A549 (cell line): ENCODE data around the gene ACBD7. TPM values are rescaled to one million over a fixed set of nuclear protein-coding genes. Genes with fewer than 3 reads are reported as not detected.

Source experiments
- ATAC-seq, 2 experiments: fragments of 200-7000 bp in 1 of 2; fragments of >200 bp in 1 of 2; cut with Nextera tagmentation in 1 of 2; cut with Tn5 transposase in 1 of 2; 3 replicates each; pipeline versions ENCODE4 v1.8.0 to v1.9.1; 2018 to 2020; ENCODE audit warnings: mild to moderate bottlenecking in 1 of 2, moderate library complexity in 1 of 2
- CTCF ChIA-PET: fragments of 300-600 bp; sonication (Branson Sonifier 250); formaldehyde crosslinking; extraction: SDS; loops from one replicate; lab custom pipeline; 2021; ENCODE audit warnings: antibody characterized with exemption, inconsistent platforms; lab: Yijun Ruan, JAX
- POLR2A ChIA-PET: fragments of 350-600 bp; formaldehyde crosslinking; extraction: SDS; loops from one replicate; lab custom pipeline; 2021; ENCODE audit warnings: antibody characterized with exemption, inconsistent platforms; lab: Yijun Ruan, JAX
- DNase-seq, 2 experiments: peaks; one replicate each; pipeline versions ENCODE4 v3.0.0 to v3.0.0-alpha.2; 2011 to 2016; ENCODE audit warnings: low read depth in 1 of 2, low spot score in 1 of 2
- FAIRE-seq: peaks from 2 replicates; lab custom pipeline; 2011; peaks lifted over from hg19 to GRCh38; lab: Jason Lieb, UNC
- H3K27ac ChIP-seq, 2 experiments: fragments of >200 bp; sonication (Bioruptor Twin); formaldehyde crosslinking; 3 replicates each; pipeline ENCODE4 v1.5.1; 2016 to 2017
- H3K4me1 ChIP-seq: fragments of >200 bp; sonication (Bioruptor Twin); formaldehyde crosslinking; 3 replicates; pipeline ENCODE4 v1.6.1; 2016
- H3K4me2 ChIP-seq: fragments of >200 bp; sonication (Bioruptor Twin); formaldehyde crosslinking; 3 replicates; pipeline ENCODE4 v1.6.1; 2016
- H3K4me3 ChIP-seq: fragments of >200 bp; sonication (Bioruptor Twin); formaldehyde crosslinking; 3 replicates; pipeline ENCODE4 v1.5.1; 2016
- H3K9me3 ChIP-seq: fragments of >200 bp; sonication (Bioruptor Twin); formaldehyde crosslinking; 3 replicates; pipeline ENCODE4 v1.6.1; 2016
- ATOH8 ChIP-seq: fragments of 250-450 bp; sonication (Bioruptor Pico); IDR thresholded peaks from 2 replicates; pipeline ENCODE4 v1.5.0; 2020; ENCODE audit warnings: low read depth, mild to moderate bottlenecking, moderate library complexity
- BHLHE40 ChIP-seq: IDR thresholded peaks from 2 replicates; pipeline ENCODE4 v1.6.1; 2012; ENCODE audit warnings: low read depth, low read length, inconsistent platforms
- CHD2 ChIP-seq: fragments of 150-350 bp; IDR thresholded peaks from 2 replicates; pipeline ENCODE4 v1.6.1; 2014; ENCODE audit warnings: low read length; ENCODE audit not compliant: partially characterized antibody
- ELK1 ChIP-seq: fragments of 150-350 bp; IDR thresholded peaks from 2 replicates; pipeline ENCODE4 v1.6.1; 2014; ENCODE audit warnings: low read depth, mild to moderate bottlenecking, low read length
- EP300 ChIP-seq, 2 experiments: fragments of >200 bp; sonication (Bioruptor Twin); formaldehyde crosslinking; IDR thresholded peaks; 2 replicates in 1 of 2; 3 replicates in 1 of 2; pipeline ENCODE4 v1.6.1; 2016 to 2017
- FOSB ChIP-seq: fragments of 250-450 bp; sonication (Bioruptor Pico); IDR thresholded peaks from 2 replicates; pipeline ENCODE4 v1.5.0; 2020; ENCODE audit warnings: mild to moderate bottlenecking, moderate library complexity
- GATA3 ChIP-seq: IDR thresholded peaks from 2 replicates; pipeline ENCODE4 v1.6.1; 2012; ENCODE audit warnings: borderline replicate concordance
- HOXB5 ChIP-seq: fragments of 250-450 bp; sonication (Bioruptor Pico); IDR thresholded peaks from 2 replicates; pipeline ENCODE4 v1.5.0; 2020; ENCODE audit warnings: mild to moderate bottlenecking, moderate library complexity
- JUN ChIP-seq, 2 experiments: fragments of >200 bp; sonication (Bioruptor Twin); formaldehyde crosslinking; IDR thresholded peaks; 2 replicates in 1 of 2; 3 replicates in 1 of 2; pipeline ENCODE4 v1.6.1; 2016 to 2017
- KDM5A ChIP-seq: fragments of 200-600 bp; sonication (generic); IDR thresholded peaks from 2 replicates; pipeline ENCODE4 v1.6.1; 2016; ENCODE audit warnings: antibody characterized with exemption, mild to moderate bottlenecking
- MAZ ChIP-seq: fragments of 150-350 bp; IDR thresholded peaks from 2 replicates; pipeline ENCODE4 v1.6.1; 2014; ENCODE audit warnings: antibody characterized with exemption, low read depth, low read length, borderline replicate concordance
- NPAS2 ChIP-seq: fragments of 250-450 bp; sonication (Bioruptor Pico); IDR thresholded peaks from 2 replicates; pipeline ENCODE4 v1.8.0; 2022; ENCODE audit warnings: mild to moderate bottlenecking, moderate library complexity, borderline replicate concordance
- PHF8 ChIP-seq: fragments of 200-600 bp; sonication (generic); IDR thresholded peaks from 2 replicates; pipeline ENCODE4 v1.6.1; 2016; ENCODE audit warnings: low read depth, mild to moderate bottlenecking, antibody characterized with exemption, moderate library complexity, borderline replicate concordance
- POLR2A ChIP-seq: IDR thresholded peaks from 2 replicates; pipeline ENCODE4 v1.6.1; 2012; ENCODE audit warnings: mild to moderate bottlenecking, low read length
- POLR2AphosphoS2 ChIP-seq: conservative IDR thresholded peaks from 2 replicates; pipeline ENCODE4 v1.6.1; 2012; ENCODE audit warnings: low read length, improper control_type of control experiment, inconsistent platforms
- RARB ChIP-seq: fragments of 250-450 bp; sonication (Bioruptor Pico); IDR thresholded peaks from 2 replicates; pipeline ENCODE4 v1.8.0; 2021; ENCODE audit warnings: mild to moderate bottlenecking, moderate library complexity
- SMC3 ChIP-seq: fragments of >200 bp; sonication (Bioruptor Twin); formaldehyde crosslinking; IDR thresholded peaks from 3 replicates; pipeline ENCODE4 v1.6.1; 2018; ENCODE audit warnings: inconsistent platforms
- TFCP2L1 ChIP-seq: fragments of 250-450 bp; sonication (Bioruptor Pico); IDR thresholded peaks from 2 replicates; pipeline ENCODE4 v1.5.0; 2021; ENCODE audit warnings: mild to moderate bottlenecking
- TP53 ChIP-seq: fragments of 250-450 bp; sonication (Bioruptor Pico); IDR thresholded peaks from 2 replicates; pipeline ENCODE4 v1.5.0; 2021; ENCODE audit warnings: mild to moderate bottlenecking, moderate library complexity
- ZNF302 ChIP-seq: fragments of 250-450 bp; sonication (Bioruptor Pico); IDR thresholded peaks from 2 replicates; pipeline ENCODE4 v1.9.0; 2021; ENCODE audit warnings: inconsistent platforms, mild to moderate bottlenecking, moderate library complexity
- WGBS: methylation state at CpG from one replicate; pipeline ENCODE4 v1.1.6; 2017; ENCODE audit errors: missing lambda C conversion rate; 5-methylcytosine and 5-hydroxymethylcytosine counted together
- polyA plus RNA-seq, 4 experiments: library from polyadenylated mRNA; depleted of rRNA in 3 of 4; stranded (reverse); fragments of >200 nt; fragmentation: RNase III in 1 of 4; extraction: RNeasy Plus Mini Kit Qiagen cat#74134 plus additional on column Dnase treatment in 1 of 4; gene quantifications; 2 replicates in 3 of 4; 3 replicates in 1 of 4; pipeline ENCODE4 v1.2.3, GENCODE V29; 2011 to 2017
- TF ChIP-seq, protein P1 (sequence below): IDR thresholded peaks from 2 replicates; pipeline ENCODE4 v1.6.1; 2012
- TF ChIP-seq, protein P2 (sequence below): fragments of >200 bp; sonication (Bioruptor Twin); formaldehyde crosslinking; IDR thresholded peaks from 2 replicates; pipeline ENCODE4 v1.6.1; 2016
- TF ChIP-seq, protein P3 (sequence below): IDR thresholded peaks from 2 replicates; pipeline ENCODE4 v1.6.1; 2012
- TF ChIP-seq, protein P4 (sequence below): fragments of 450-650 bp; IDR thresholded peaks from 2 replicates; pipeline ENCODE4 v1.6.1; 2014; ENCODE audit warnings: antibody characterized with exemption
- TF ChIP-seq, protein P5 (sequence below): fragments of 200-600 bp; sonication (generic); IDR thresholded peaks from 2 replicates; pipeline ENCODE4 v1.6.1; 2016; ENCODE audit warnings: antibody characterized with exemption, mild to moderate bottlenecking, moderate library complexity

ACBD7 gene
- polyA plus RNA-seq, 2 of the 4 experiments (the other 2 are of a cell fraction): 0.90 to 1.2 TPM

- ChIA-PET POLR2A (no interaction called here), CTCF (interaction anchor here (0.8 kb wide), 1 partner anchor 14 kb away, joined by 4 read pairs; no protein-coding TSS in a partner anchor)
Observed at GRCh38 chr10:15118615-15119014, 30.0 kb upstream of the ACBD7 start.

DNA sequence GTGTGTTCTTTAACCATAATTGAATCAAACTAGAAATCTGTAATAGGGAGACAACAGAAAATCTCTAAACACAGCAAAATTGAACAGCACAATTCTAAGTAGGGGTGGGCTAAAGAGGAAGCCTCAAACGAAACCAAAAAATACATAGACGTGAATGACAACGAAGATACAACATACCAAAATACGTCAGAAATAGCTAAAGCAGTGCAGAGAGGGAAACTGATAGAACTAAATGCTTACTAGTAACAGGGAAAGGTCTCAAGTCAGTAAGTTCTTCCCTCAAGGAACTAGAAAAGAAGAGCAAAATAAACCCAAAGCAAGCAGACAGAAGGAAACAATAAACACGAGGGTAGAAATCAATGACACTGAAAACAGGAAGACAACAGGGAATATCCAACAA is 27.6 kb upstream of the ACBD7 start:
- 92% methylated on average over 5 of the region's 5 CpGs for WGBS
- CTCF ChIA-PET: no interaction called here
- no peaks in the 10 kb centered on the region for H3K9me3 ChIP-seq
- TF ChIP-seq, protein P1, sequence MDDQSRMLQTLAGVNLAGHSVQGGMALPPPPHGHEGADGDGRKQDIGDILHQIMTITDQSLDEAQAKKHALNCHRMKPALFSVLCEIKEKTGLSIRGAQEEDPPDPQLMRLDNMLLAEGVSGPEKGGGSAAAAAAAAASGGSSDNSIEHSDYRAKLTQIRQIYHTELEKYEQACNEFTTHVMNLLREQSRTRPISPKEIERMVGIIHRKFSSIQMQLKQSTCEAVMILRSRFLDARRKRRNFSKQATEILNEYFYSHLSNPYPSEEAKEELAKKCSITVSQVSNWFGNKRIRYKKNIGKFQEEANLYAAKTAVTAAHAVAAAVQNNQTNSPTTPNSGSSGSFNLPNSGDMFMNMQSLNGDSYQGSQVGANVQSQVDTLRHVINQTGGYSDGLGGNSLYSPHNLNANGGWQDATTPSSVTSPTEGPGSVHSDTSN: no peak
- no peak for TF ChIP-seq ZNF302 (CRISPR knock-in tag)
- TF ChIP-seq, protein P2, sequence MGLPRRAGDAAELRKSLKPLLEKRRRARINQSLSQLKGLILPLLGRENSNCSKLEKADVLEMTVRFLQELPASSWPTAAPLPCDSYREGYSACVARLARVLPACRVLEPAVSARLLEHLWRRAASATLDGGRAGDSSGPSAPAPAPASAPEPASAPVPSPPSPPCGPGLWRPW: no peak
- TF ChIP-seq EP300 (IDR thresholded peaks at IDR 0.05): no peak
- TF ChIP-seq BHLHE40: no peak
- no peak for TF ChIP-seq ELK1
- TF ChIP-seq PHF8: no peak
- TF ChIP-seq JUN (IDR thresholded peaks at IDR 0.05): no peak
- no peak for TF ChIP-seq RARB (CRISPR knock-in tag)
- TF ChIP-seq CHD2: no peak
- no peak for TF ChIP-seq NPAS2
- TF ChIP-seq MAZ: no peak
- TF ChIP-seq KDM5A: no peak
- TF ChIP-seq, protein P3, sequence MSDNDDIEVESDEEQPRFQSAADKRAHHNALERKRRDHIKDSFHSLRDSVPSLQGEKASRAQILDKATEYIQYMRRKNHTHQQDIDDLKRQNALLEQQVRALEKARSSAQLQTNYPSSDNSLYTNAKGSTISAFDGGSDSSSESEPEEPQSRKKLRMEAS: no peak
- TF ChIP-seq TP53 (CRISPR knock-in tag): no peak
- TF ChIP-seq TFCP2L1 (CRISPR knock-in tag): no peak
- TF ChIP-seq HOXB5 (CRISPR knock-in tag): no peak
- no peak for TF ChIP-seq POLR2AphosphoS2
- TF ChIP-seq POLR2A: no peak
- DNase-seq (no peak), ATAC-seq (no peak), FAIRE-seq (no peak)
- no peak overlapping the region for H3K4me3 ChIP-seq
- no peak overlapping the region for H3K4me2 ChIP-seq
- H3K27ac ChIP-seq: no peak overlapping the region
- POLR2A ChIA-PET: no interaction called here
- no peaks in the 10 kb centered on the region for H3K4me1 ChIP-seq

More at GRCh38 chr10:15118615-15119014, 30.0 kb upstream of the ACBD7 start:
- no peak overlapping the region for H3K4me2 ChIP-seq
- H3K4me1 ChIP-seq: peaks cover 7% of the 10 kb centered on the region; the same call in 1 of the 3 replicates
- no peaks in the 10 kb centered on the region for H3K9me3 ChIP-seq
- 73% methylated on average over 1 of the region's 1 CpG for WGBS
- TF ChIP-seq GATA3: no peak
- no peak for ATAC-seq
- DNase-seq: no peak
- H3K4me3 ChIP-seq: no peak overlapping the region
- H3K27ac ChIP-seq: no peak overlapping the region
- FAIRE-seq: no peak

DNA sequence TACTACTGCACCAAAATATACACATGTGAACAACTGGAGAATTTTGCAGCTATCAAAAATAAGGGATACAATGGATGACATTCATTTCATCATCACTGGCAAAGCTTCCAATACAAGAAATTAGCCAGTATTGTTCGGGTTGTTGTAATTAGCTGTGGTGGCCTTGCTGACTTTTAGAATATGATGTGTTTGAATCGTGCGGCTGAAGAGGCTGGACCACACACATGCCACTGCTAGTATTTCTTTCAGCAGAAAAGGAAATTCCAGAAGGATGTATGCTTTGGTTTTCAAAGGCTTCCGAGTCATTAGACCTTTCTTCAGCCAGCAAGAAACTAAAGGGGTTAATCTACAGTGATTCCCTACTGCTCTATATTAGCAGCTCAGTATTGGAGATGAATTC is 25.2 kb upstream of the ACBD7 start:
- WGBS: 92% methylated on average over 4 of the region's 4 CpGs
- Histone ChIP-seq H3K4me2 (no peak overlapping the region), H3K4me1 (peaks cover 5% of the 10 kb centered on the region; the same call in 2 of the 3 replicates), H3K9me3 (no peaks in the 10 kb centered on the region), H3K4me3 (no peak overlapping the region), H3K27ac (no peak overlapping the region)
- ATAC-seq (no peak), DNase-seq (no peak), FAIRE-seq (no peak)
- CTCF ChIA-PET: interaction anchor here (0.6 to 1.3 kb wide), 2 partner anchors 10 to 252 kb away, joined by 3 to 4 read pairs; no protein-coding TSS in a partner anchor
- POLR2A ChIA-PET: no interaction called here
- TF ChIP-seq, protein P4, sequence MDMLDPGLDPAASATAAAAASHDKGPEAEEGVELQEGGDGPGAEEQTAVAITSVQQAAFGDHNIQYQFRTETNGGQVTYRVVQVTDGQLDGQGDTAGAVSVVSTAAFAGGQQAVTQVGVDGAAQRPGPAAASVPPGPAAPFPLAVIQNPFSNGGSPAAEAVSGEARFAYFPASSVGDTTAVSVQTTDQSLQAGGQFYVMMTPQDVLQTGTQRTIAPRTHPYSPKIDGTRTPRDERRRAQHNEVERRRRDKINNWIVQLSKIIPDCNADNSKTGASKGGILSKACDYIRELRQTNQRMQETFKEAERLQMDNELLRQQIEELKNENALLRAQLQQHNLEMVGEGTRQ: no peak
- TF ChIP-seq, protein P5, sequence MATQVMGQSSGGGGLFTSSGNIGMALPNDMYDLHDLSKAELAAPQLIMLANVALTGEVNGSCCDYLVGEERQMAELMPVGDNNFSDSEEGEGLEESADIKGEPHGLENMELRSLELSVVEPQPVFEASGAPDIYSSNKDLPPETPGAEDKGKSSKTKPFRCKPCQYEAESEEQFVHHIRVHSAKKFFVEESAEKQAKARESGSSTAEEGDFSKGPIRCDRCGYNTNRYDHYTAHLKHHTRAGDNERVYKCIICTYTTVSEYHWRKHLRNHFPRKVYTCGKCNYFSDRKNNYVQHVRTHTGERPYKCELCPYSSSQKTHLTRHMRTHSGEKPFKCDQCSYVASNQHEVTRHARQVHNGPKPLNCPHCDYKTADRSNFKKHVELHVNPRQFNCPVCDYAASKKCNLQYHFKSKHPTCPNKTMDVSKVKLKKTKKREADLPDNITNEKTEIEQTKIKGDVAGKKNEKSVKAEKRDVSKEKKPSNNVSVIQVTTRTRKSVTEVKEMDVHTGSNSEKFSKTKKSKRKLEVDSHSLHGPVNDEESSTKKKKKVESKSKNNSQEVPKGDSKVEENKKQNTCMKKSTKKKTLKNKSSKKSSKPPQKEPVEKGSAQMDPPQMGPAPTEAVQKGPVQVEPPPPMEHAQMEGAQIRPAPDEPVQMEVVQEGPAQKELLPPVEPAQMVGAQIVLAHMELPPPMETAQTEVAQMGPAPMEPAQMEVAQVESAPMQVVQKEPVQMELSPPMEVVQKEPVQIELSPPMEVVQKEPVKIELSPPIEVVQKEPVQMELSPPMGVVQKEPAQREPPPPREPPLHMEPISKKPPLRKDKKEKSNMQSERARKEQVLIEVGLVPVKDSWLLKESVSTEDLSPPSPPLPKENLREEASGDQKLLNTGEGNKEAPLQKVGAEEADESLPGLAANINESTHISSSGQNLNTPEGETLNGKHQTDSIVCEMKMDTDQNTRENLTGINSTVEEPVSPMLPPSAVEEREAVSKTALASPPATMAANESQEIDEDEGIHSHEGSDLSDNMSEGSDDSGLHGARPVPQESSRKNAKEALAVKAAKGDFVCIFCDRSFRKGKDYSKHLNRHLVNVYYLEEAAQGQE: no peak
- no peak for TF ChIP-seq ELK1
- TF ChIP-seq ATOH8 (CRISPR knock-in tag): no peak
- no peak for TF ChIP-seq TFCP2L1 (CRISPR knock-in tag)
- TF ChIP-seq SMC3: no peak
- TF ChIP-seq GATA3: no peak
- TF ChIP-seq EP300 (IDR thresholded peaks at IDR 0.05): no peak
- no peak for TF ChIP-seq FOSB
